Hair follicular keratinocyte (primary cell): ENCODE data around the gene PUSL1. TPM values are rescaled to one million over a fixed set of nuclear protein-coding genes. Genes with fewer than 3 reads are reported as not detected.

Source experiments
- total RNA-seq: library from RNA; depleted of rRNA; stranded (reverse); fragments of >200 nt; gene quantifications from 2 replicates; pipeline ENCODE4 v1.2.3, GENCODE V29; 2015

The PUSL1 gene, protein sequence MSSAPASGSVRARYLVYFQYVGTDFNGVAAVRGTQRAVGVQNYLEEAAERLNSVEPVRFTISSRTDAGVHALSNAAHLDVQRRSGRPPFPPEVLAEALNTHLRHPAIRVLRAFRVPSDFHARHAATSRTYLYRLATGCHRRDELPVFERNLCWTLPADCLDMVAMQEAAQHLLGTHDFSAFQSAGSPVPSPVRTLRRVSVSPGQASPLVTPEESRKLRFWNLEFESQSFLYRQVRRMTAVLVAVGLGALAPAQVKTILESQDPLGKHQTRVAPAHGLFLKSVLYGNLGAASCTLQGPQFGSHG
- 41.2 and 61.1 TPM in 2 replicates for total RNA-seq

DNA sequence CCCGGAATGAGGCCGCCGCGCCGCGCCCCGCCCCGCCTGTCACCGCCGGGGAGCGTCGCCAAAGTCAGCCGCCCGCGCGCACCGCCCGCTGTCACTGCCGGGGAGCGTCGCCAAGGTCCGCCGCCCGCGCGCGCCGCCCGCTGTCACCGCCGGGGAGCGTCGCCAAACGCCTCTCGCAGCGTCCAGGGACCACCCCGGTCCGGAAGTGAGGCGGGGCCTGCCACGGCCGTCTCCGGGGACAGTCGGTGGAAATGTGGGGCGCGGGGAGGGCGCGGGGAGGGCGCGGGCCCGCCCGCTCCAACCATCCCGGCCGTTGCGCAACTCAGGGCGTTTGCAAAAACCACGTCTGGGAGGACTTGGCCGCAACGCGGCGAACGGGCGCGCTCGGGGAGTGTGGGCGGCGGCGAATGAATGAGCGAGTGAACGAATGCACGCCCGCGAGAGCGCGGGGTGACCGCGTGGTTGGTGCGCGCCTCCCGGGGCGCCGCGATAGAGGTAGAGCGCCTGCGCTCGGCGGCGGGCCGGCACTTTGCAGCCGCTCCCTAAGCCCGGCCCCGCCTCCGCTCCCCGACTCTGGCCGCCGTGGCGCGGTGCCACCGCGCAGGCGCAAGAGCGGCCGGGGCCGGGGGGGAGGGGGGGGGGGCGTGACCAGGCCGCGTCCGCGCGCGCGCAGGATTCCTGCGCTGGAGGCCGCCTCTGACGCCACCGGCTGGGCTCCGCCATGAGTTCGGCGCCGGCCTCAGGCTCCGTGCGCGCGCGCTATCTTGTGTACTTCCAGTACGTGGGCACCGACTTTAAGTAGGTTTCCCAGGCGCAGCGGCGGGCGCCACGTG lies at the start of gene PUSL1, which contains the start of gene ACAP3:
Gene PUSL1 (plus strand): TSS at position 675 of the 833 bp plus-strand sequence. CDS start 47 bp downstream, at position 722.
Gene ACAP3 (minus strand): TSS at position 8 of the 833 bp plus-strand sequence. CDS start 115 bp downstream, outside the sequence.

DNA sequence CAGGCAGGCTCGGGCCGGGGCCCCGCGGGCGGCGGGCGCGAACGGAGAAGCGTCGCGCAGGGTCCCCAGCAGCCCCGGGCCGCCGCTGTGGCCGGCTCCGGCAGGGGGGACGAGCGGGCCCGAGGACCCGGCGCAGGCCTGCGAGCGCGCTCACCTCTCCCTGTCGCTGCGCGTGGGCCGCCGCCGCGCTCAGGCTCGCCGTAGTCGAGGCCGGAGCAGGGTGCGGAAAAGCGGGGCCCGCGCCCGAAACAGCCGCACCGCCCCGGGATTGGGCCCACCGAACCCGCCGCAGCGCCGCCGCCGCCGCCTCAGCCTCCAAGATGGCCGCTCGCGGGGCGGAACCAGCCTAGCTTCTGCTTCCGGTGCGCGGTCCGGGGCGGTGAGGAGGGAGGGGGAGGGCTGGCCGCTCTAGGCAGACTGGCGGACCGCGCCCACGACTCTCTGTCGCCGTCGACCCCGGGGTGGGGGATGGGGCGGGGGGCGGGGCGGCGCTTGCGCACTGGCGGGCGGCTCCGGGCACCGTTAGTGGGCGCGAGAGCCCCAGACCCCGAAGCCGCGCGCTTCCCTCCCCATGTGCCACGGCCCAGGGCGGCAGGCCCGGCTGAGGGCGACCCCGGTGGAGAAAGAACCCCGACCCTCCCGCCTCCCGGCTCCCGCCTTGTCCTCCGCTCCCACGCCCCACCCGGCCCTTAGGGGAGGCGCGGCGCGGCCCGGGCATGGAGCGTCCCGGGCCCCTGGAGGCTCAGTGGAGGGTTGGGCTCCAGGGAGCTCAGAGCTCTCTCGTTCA lies 34.7 kb upstream of the PUSL1 start, which contains the start of gene UBE2J2:
Gene UBE2J2 (minus strand): TSS at position 343 of the 787 bp plus-strand sequence. CDS start 5,862 bp downstream, outside the sequence.

DNA sequence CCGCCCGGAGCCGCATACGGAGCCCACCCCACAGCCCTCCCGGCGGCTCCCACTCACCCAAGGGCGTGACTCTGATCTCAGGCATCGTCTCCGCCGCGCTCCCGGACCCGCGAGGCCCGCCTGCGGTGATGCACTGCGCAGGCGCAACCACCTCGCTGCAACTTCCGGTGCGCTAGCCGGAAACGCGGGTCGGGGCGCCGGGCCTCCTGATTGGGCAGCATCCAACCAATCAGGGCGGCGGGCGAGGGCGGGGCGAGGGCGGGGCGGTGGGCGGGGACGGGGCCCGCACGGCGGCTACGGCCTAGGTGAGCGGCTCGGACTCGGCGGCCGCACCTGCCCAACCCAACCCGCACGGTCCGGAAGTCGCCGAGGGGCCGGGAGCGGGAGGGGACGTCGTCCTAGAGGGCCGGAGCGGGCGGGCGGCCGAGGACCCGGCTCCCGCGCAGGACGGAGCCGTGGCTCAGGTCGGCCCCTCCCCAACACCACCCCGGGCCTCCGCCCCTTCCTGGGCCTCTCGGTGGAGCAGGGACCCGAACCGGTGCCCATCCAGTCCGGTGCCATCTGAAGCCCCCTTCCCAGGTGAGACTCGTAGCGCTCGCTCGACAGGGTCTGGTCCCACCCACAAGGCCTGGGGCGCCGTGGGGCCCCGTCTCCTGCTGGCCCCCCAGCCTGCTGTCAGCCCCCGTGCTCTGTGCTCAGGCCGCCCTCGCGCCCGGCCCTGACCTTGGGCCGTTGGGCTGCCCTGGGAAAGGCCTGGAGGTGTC lies 16.3 kb downstream of the PUSL1 start, which contains the start of the genes CPTP and INTS11:
Gene CPTP (plus strand): TSS at position 279 of the 764 bp plus-strand sequence. CDS start 2,109 bp downstream, outside the sequence.
Gene INTS11 (minus strand): TSS at position 137 of the 764 bp plus-strand sequence. CDS start 52 bp downstream, at position 85.

DNA sequence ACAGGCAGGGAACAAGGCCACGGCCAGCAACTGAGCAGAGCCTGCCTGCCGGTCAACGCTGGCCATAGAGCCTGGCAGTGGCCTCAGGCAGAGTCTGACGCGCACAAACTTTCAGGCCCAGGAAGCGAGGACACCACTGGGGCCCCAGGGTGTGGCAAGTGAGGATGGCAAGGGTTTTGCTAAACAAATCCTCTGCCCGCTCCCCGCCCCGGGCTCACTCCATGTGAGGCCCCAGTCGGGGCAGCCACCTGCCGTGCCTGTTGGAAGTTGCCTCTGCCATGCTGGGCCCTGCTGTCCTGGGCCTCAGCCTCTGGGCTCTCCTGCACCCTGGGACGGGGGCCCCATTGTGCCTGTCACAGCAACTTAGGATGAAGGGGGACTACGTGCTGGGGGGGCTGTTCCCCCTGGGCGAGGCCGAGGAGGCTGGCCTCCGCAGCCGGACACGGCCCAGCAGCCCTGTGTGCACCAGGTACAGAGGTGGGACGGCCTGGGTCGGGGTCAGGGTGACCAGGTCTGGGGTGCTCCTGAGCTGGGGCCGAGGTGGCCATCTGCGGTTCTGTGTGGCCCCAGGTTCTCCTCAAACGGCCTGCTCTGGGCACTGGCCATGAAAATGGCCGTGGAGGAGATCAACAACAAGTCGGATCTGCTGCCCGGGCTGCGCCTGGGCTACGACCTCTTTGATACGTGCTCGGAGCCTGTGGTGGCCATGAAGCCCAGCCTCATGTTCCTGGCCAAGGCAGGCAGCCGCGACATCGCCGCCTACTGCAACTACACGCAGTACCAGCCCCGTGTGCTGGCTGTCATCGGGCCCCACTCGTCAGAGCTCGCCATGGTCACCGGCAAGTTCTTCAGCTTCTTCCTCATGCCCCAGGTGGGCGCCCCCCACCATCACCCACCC lies 22.9 kb downstream of the PUSL1 start, which contains the start of gene TAS1R3:
Gene TAS1R3 (plus strand): TSS at position 213 of the 898 bp plus-strand sequence. CDS start 66 bp downstream, at position 279.

DNA sequence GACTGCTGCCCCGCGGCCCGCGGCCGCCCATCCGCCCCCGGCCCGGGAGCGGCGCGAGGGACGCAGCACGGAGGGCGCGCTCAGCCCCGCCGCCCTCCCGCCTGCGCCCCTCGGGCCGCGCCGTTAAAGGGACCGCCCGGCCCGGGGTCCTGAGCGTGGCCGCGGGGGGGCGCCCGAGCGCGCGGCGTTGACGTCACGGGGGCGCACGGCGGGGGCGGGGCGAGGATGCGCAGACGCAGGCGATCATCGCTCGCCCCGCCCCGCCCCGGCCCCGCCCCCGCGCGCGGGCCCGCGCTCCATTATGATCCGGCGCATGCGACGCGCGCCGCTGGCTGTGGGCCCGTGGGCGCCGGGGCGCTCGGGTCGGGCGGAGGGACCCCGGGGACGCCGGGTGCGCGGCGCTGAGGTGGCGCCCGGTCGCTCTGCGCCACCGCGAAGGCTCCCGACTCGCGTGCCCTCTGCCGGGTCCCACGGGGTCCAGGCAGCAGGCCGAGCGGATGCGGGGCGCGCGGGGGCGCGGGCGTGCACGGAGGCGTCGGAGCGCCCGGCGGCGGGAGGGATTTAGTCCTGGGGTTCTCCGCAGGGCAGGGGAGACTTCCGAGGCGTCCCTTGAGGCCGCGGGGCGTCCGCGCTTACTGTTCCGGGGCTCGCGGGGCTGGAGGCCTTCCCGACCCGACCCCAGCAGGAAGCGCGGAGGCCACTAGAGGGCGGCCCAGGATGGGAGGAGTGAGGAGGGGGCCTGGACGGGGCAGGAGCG lies 41.0 kb downstream of the PUSL1 start, which contains the start of gene DVL1:
Gene DVL1 (minus strand): TSS at position 163 of the 757 bp plus-strand sequence. CDS start 353 bp downstream, outside the sequence.

DNA sequence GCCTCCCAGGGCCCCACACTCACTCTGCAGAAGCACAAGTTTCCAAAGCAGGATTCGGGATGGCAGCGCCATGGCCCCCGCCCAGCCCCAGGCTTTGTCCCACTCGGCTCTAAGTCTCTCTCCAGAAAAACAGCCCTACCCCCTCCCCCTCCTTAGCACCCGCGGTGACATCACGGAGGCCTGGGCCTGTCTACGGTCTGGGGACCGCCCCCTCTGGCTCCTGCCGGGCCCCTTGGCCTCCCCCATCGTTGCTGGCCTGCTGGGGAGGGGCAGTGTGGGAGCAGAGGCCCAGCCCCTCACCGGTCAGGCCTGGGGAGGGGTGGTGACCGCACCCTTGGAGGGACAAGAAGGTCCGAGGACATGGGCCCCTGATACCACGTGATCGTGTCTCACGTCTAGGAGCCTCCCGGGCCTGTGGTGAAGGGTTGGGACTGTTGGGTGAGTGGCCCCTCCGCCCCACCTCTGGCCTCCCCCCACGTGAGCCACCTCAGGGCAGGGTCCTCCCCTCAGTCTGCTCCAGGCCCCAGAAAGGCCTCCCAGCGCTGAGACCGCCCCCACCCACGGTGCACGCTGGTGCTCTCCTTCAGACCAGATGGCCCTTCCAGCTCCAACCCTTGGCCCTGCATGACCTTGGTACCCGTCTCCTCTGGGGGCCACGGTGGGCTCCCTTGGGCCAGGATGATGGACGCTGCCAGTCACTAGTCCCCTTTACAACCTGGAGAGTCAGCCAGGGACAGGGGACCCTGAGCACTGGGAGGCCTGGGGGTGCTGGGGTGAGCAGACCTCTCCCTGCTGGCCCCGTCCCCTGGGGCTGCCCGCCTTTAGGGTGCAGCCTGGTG lies 50.3 kb downstream of the PUSL1 start, which contains the start of gene MXRA8:
Gene MXRA8 (minus strand): TSS at position 123 of the 839 bp plus-strand sequence. CDS start 51 bp downstream, at position 72.

Other genes with a start within 250 kb of the PUSL1 start
- gene RNF223, start 234.3 kb upstream of the PUSL1 start, total RNA-seq: 0.08 and 0.15 TPM in 2 replicates
- 19.8 and 25.9 TPM in 2 replicates for gene C1orf159, start 192.5 kb upstream of the PUSL1 start, total RNA-seq
- not detected in 2 replicates for gene TTLL10, start 134.7 kb upstream of the PUSL1 start, total RNA-seq
- gene TNFRSF18, start 102.0 kb upstream of the PUSL1 start, total RNA-seq: not detected in 2 replicates
- not detected in 2 replicates for gene TNFRSF4, start 94.4 kb upstream of the PUSL1 start, total RNA-seq
- gene SDF4, start 76.6 kb upstream of the PUSL1 start, total RNA-seq: 146 and 147 TPM in 2 replicates
- 20.5 and 27.3 TPM in 2 replicates for gene B3GALT6, start 76.4 kb upstream of the PUSL1 start, total RNA-seq
- 1.5 TPM in 1 of 2 replicates, not detected in the other for gene C1QTNF12, start 61.9 kb upstream of the PUSL1 start, total RNA-seq
- 28.3 and 55.2 TPM in 2 replicates for gene UBE2J2, start 34.7 kb upstream of the PUSL1 start, total RNA-seq
- gene SCNN1D, start 28.2 kb upstream of the PUSL1 start, total RNA-seq: 0.08 and 0.16 TPM in 2 replicates
- gene ACAP3, start 667 bp upstream of the PUSL1 start, total RNA-seq: 17.6 and 25.7 TPM in 2 replicates
- 78.0 and 80.0 TPM in 2 replicates for gene INTS11, start 16.1 kb downstream of the PUSL1 start, total RNA-seq
- gene CPTP, start 16.2 kb downstream of the PUSL1 start, total RNA-seq: 29.1 and 32.2 TPM in 2 replicates
- under 0.01 TPM in 1 of 2 replicates, not detected in the other for gene TAS1R3, start 22.7 kb downstream of the PUSL1 start, total RNA-seq
- gene DVL1, start 40.8 kb downstream of the PUSL1 start, total RNA-seq: 109 and 156 TPM in 2 replicates
- gene MXRA8, start 50.0 kb downstream of the PUSL1 start, total RNA-seq: 0.39 and 2.0 TPM in 2 replicates
- gene AURKAIP1, start 66.6 kb downstream of the PUSL1 start, total RNA-seq: 170 and 228 TPM in 2 replicates
- 39.0 and 54.7 TPM in 2 replicates for gene CCNL2, start 90.7 kb downstream of the PUSL1 start, total RNA-seq
- gene MRPL20, start 98.7 kb downstream of the PUSL1 start, total RNA-seq: 106 and 211 TPM in 2 replicates
- 4.9 and 5.8 TPM in 2 replicates for gene ANKRD65, start 112.7 kb downstream of the PUSL1 start, total RNA-seq
- 7.6 and 12.5 TPM in 2 replicates for gene VWA1, start 127.1 kb downstream of the PUSL1 start, total RNA-seq
- gene ATAD3C, start 141.1 kb downstream of the PUSL1 start, total RNA-seq: not detected in 2 replicates
- 15.9 and 49.1 TPM in 2 replicates for gene ATAD3B, start 163.2 kb downstream of the PUSL1 start, total RNA-seq
- 40.2 and 78.4 TPM in 2 replicates for gene ATAD3A, start 203.6 kb downstream of the PUSL1 start, total RNA-seq
- not detected in 2 replicates for gene TMEM240, start 232.0 kb downstream of the PUSL1 start, total RNA-seq